Type B pancreatic cell (in vitro differentiated cells): ENCODE measurements around the gene COX14. TPM values are rescaled to one million over a fixed set of nuclear protein-coding genes. Genes with fewer than 3 reads are reported as not detected.

Experiments
- DNase-seq: peaks from one replicate; pipeline ENCODE4 v3.0.0; 2021; ENCODE audit warnings: mixed read lengths; ENCODE audit not compliant: unreplicated experiment; ENCODE audit errors: extremely low spot score
- H3K27ac Mint-ChIP-seq: 2 replicates; pipeline ENCODE4 v1.8.0; 2021; ENCODE audit warnings: mild to moderate bottlenecking, mixed read lengths
- H3K27me3 Mint-ChIP-seq: 2 replicates; pipeline ENCODE4 v1.8.0; 2021; ENCODE audit warnings: mixed read lengths
- H3K36me3 Mint-ChIP-seq: 2 replicates; pipeline ENCODE4 v1.8.0; 2021; ENCODE audit warnings: mixed read lengths
- H3K4me1 Mint-ChIP-seq: one replicate; pipeline ENCODE4 v1.8.0; 2021; ENCODE audit warnings: mixed read lengths; ENCODE audit not compliant: unreplicated experiment
- H3K4me3 Mint-ChIP-seq: 2 replicates; pipeline ENCODE4 v1.8.0; 2021; ENCODE audit warnings: mild to moderate bottlenecking, mixed read lengths
- H3K9me3 Mint-ChIP-seq: 2 replicates; pipeline ENCODE4 v1.8.0; 2021; ENCODE audit warnings: mixed read lengths
- CTCF ChIP-seq: fragments of 200-600 bp; sonication (generic); conservative IDR thresholded peaks from 2 replicates; pipeline ENCODE4 v1.5.0; 2021; ENCODE audit warnings: antibody characterized with exemption, mild to moderate bottlenecking
- total RNA-seq: library from RNA; stranded (reverse); gene quantifications from 2 replicates; pipeline ENCODE4 v1.2.1, GENCODE V29; 2021; ENCODE audit warnings: low replicate concordance

Gene COX14
- total RNA-seq, 1 donor from 2014 or later: 42.6 TPM

- Mint-ChIP-seq H3K9me3 (no peaks in the 10 kb centered on the region), H3K27me3 (no peaks in the 10 kb centered on the region), H3K27ac (no peak overlapping the region), H3K4me1 (peaks cover 15% of the 10 kb centered on the region), H3K36me3 (peaks cover 22% of the 10 kb centered on the region), H3K4me3 (no peak overlapping the region)
- no peak for TF ChIP-seq CTCF
- DNase-seq: no peak
Observed at GRCh38 chr12:50162230-50162629, 50.2 kb downstream of the COX14 start.

- peak overlapping the region; percentile 53 for H3K4me3 Mint-ChIP-seq
- DNase-seq: no peak
- peaks cover 13% of the 10 kb centered on the region for H3K36me3 Mint-ChIP-seq
- no peak for TF ChIP-seq CTCF
- H3K27ac Mint-ChIP-seq: peak overlapping the region; percentile 0
- peaks cover 21% of the 10 kb centered on the region for H3K4me1 Mint-ChIP-seq
- peaks cover under 1% of the 10 kb centered on the region for H3K9me3 Mint-ChIP-seq
- H3K27me3 Mint-ChIP-seq: no peaks in the 10 kb centered on the region
Observed at GRCh38 chr12:50164963-50165362, 52.9 kb downstream of the COX14 start.

DNA sequence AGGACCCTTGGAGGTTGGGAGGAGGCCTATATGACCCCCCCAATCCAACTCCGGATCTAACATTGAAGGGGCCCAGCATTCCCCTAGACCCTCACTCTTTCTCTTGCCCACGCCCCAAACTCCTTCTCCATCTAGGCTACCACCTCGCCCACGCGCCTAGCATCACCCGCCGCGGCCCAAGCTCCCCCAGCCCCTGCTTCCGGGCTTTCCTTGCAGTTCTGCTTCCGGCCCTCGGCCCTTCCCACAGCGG lies 54.7 kb downstream of the COX14 start:
- no peak for DNase-seq
- H3K9me3 Mint-ChIP-seq: peaks cover 5% of the 10 kb centered on the region
- no peaks in the 10 kb centered on the region for H3K27me3 Mint-ChIP-seq
- peak overlapping the region; percentile 96 for H3K27ac Mint-ChIP-seq
- no peak for TF ChIP-seq CTCF
- H3K36me3 Mint-ChIP-seq: peaks cover 17% of the 10 kb centered on the region
- peaks cover 16% of the 10 kb centered on the region for H3K4me1 Mint-ChIP-seq
- peak overlapping the region; percentile 88 for H3K4me3 Mint-ChIP-seq

DNA sequence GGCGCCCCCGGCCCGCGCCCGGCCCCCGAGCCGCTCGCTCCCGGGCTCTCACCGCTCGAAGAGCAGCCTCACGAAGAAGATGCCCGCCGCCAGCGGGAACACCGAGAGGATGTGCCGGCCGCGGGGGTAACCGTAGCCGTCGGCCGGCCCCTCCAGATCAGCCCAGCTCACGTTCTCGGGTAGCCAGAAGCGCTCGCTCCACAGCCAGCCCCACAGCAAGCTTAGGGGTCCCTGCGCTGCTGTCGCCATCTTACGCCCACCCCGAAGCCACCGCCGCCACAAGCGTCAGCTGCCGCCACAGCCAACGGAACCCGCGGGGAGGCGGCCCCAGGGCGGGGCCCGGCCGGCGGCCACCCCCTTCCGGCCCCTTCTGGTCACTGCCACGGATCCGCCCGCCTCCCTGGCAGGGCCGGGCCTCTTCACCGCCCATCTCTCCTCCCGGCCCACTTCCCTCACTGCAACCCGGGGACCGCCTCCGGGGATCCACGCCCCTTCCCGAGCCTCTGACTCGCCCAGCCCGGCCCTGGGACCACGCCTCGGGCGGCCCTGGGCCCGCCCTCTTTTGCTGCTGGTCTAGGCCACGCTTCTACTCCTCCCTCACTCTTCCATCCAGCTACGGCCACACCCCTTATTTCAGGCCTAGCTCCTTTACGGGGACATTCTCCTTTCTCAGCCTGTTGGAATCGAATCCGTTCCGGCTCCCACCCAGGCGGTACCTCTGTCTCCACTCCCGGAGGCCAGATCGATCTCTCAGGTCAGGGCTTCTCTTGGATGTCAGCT lies 55.2 kb downstream of the COX14 start, which contains the start of gene CERS5:
Gene CERS5, minus strand, starts transcription at position 321 of the 780 bp plus-strand sequence. Its CDS starts 72 bp downstream, at position 249.
- H3K4me1 Mint-ChIP-seq: peaks cover 16% of the 10 kb centered on the region
- H3K36me3 Mint-ChIP-seq: peaks cover 17% of the 10 kb centered on the region
- no peaks in the 10 kb centered on the region for H3K27me3 Mint-ChIP-seq
- peak within 1 kb of the TSS; percentile 96 for H3K27ac Mint-ChIP-seq
- DNase-seq: peak; percentile 99
- peak; percentile 59 for TF ChIP-seq CTCF
- H3K9me3 Mint-ChIP-seq: peaks cover 5% of the 10 kb centered on the region
- peak within 1 kb of the TSS; percentile 88 for H3K4me3 Mint-ChIP-seq

Other genes starting within 250 kb of the COX14 start
- 0.14 and 1.7 TPM in 2 replicates for gene FAIM2, start 208.3 kb upstream of the COX14 start, total RNA-seq
- gene AQP2, start 161.5 kb upstream of the COX14 start, total RNA-seq: 0.55 TPM in 1 of 2 replicates, not detected in the other
- 0.95 and 0.97 TPM in 2 replicates for gene AQP5, start 150.4 kb upstream of the COX14 start, total RNA-seq
- gene AQP6, start 139.3 kb upstream of the COX14 start, total RNA-seq: 0.22 TPM in 1 of 2 replicates, not detected in the other
- gene RACGAP1, start 86.7 kb upstream of the COX14 start, total RNA-seq: 32.4 and 70.6 TPM in 2 replicates
- gene ASIC1, start 54.6 kb upstream of the COX14 start, total RNA-seq: 5.5 and 18.1 TPM in 2 replicates
- 55.0 and 100 TPM in 2 replicates for gene SMARCD1, start 26.9 kb upstream of the COX14 start, total RNA-seq
- 9.0 and 12.5 TPM in 2 replicates for gene GPD1, start 8.2 kb upstream of the COX14 start, total RNA-seq
- gene CERS5, start 55.1 kb downstream of the COX14 start, total RNA-seq: 32.5 and 59.7 TPM in 2 replicates
- gene LIMA1, start 171.3 kb downstream of the COX14 start, total RNA-seq: 54.4 and 91.9 TPM in 2 replicates